Measurements from ENCODE around the gene TACC3.

TACC3 gene

DNA sequence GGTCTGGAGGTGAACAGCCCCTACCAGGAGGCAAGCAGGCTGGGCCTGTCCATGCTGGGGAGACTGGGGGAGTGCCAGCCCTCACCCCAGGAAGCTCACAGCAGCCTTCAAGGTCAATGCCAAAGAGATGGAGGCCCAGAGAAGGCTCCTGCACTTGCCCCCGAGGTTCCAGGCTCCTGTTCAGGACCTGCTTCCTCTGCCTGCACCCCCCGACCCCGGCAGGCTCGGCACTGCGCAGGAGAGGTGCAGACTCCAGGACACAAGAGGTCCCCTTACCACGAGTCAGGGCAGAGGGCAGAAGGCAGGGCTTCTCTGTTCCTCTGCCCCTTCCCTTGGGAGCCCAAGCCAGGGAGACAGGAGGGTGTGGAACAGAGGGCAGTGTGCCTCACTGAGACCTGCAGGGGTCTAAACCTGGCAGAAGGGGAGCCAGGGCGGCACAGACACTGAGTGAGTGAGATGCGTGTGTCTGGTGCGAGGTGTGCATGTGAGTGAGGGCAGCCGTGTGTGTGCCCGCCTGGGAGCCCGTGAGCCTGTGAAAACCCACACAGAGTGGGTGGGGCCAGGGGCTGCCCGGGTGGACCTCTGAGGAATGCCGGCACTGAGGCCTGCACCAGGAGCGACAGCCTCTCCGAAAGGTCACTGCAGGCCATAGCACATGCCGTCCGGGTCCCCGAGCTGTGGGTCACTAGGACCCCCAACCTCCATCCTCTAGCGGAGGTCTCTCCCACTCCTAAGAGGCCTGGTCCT lies 41.1 kb downstream of the TACC3 start:
- no peak for DNase-seq

DNA sequence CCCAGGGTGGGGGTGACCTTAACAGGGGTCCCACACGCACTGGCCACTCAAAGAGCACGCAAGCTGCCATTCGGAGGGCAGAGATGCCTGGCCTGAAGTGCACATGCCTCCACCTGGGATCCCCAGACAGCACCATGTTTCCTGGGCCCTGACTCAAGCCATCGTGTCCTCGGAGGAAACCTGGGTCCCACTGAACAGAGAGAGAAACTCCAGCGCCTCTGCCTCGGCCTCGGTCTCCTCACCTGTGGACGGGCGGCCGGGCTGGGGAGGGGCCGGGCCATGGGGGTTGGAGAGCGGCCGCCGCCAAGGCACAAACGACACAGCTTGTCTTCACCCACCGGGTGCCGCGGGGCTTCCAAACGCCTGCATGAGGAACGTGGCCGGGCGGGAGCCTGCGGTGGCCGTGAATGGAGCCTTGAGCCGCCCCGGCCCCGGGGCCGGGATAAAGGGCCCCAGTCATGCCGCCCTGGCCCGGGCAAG lies 41.8 kb downstream of the TACC3 start:
- no peak for DNase-seq

GRCh38 chr4:1763550-1764080 lies 42.3 kb downstream of the TACC3 start:
- DNase-seq: no peak

GRCh38 chr4:1764670-1765069 lies 43.3 kb downstream of the TACC3 start:
- DNase-seq: no peak

- DNase-seq: no peak
Measured at GRCh38 chr4:1765409-1766072, 44.2 kb downstream of the TACC3 start.

GRCh38 chr4:1766106-1767060 lies 45.1 kb downstream of the TACC3 start:
- DNase-seq: no peak

DNA sequence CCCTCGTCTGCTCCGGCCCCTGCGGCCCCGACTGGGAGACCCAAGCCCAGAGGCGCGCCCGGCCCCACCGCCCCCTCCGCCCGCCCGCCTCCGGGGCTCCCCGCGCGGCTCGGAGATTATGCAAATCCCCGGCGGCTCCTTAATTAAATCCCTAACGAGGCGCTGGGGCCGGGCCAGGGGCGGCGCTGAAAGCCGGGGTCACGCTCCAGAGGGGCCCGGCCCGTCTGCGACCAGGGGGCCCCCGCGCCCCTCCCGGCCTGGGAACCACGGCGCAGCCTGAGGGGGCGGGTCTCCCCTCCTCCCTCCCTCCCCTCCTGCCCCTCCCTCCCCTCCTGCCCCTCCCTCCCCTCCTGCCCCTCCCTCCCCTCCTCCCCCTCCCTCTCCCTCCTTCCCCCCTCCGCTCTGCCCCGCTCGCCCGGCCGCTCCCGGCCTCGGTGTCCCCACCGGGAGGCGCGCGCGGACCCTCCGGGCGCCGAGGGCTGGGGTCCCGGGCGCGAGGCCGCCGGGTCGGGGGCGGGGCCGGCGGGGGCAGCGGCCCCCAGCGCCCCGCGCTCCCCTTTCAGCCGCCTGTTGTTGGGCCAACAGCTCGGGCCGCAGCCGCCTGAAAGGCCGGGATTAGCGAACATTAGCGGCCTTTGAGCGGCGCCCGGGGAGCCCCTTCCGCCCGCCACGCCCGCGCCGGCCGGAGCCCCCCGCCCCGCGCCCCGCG lies 45.9 kb downstream of the TACC3 start:
- no peak for DNase-seq

- DNase-seq: no peak
Measured at GRCh38 chr4:1767770-1768366, 46.5 kb downstream of the TACC3 start.

DNA sequence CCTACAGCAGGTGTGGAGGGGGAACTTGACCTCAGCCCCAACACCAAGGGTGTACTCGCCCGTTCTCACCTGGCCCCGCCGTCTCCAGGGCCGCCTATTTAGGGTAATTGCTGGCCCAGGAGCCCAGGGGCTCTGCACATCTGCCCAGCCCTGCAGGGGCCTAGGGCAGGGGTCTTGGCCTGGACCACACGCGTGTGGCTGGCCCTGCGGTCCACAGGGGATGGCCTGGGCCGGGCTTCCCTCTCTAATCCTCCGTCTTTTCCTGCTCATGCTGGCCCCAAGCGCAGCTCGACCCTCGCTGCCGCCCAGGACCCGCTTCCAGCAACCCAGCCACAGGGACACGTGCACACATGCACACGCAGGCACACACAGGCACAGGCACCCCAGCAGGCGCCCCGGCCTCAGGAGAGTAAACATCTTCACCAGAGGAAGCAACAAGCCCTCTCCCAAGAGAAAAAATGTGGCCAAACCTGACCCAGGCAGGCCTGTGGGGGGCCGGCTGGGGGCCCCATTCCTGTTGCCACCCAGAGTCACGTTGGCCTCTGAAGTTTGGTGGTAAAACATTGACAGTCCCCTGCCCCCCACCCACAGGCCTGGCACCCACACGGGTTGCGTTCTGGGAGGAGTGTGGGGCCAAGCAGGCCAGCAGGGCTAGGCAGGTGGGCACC lies 47.2 kb downstream of the TACC3 start:
- no peak for DNase-seq

GRCh38 chr4:1769692-1770091 lies 48.4 kb downstream of the TACC3 start:
- no peak for DNase-seq

DNA sequence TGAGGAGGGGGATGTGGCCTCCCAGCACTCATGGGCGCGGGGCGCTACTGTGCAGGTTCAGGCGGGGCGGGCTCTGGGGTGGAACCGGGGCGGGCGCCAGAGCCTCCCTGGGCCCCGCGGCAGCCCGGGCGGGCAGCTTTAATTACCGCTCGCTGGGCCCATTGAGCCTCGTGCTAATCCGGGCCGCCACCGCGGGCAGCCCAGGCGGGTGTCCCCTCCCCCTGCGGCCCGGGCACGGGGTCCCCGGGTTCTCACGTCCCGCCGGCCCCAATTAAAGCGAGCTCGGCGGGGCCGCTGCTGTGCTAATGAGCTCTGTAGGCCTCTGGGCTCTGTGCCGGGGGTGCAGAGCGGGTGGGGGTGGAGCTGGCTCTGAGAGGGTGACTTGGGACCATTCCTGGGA lies 48.9 kb downstream of the TACC3 start:
- DNase-seq: no peak

GRCh38 chr4:1770791-1771231 lies 49.5 kb downstream of the TACC3 start:
- no peak for DNase-seq

- DNase-seq: no peak
Measured at GRCh38 chr4:1771555-1772305, 50.4 kb downstream of the TACC3 start.

DNA sequence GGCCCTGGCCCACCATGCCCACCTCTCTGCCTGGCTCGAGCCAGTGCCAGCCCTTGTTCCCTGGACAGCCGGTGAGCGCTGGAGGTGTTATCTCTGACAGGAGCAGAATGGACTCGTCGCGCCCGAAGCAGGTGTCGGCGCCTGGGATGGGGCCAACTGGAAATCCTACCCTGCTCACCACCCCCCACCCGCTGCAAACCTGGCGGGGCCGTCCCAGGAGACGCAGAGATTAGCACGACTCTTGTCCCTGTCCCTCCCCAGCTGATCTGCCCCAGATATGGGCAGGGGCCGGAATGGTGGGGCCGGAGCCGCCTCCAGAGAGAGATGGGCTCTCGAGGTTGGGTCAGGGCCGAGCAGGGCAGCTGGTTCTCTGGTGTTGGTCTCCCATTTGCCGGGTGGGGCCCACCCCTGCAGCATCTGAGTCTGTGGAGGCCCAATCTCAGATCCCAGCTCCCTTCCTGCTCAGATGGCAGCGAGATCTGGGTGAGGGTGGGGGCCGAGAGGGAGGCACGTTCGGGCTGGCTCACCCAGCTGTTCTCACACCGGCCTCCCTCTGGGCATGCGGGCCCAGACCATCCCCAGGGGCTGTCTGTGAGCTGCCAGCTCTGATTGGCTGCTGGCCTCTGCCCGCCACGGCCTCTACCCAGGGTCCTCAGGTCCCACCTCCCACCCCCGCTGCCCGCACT lies 51.7 kb downstream of the TACC3 start:
- no peak for DNase-seq

- no peak for DNase-seq
Measured at GRCh38 chr4:1773754-1774153, 52.4 kb downstream of the TACC3 start.

- no peak for DNase-seq
Measured at GRCh38 chr4:1775731-1776500, 54.6 kb downstream of the TACC3 start.

DNA sequence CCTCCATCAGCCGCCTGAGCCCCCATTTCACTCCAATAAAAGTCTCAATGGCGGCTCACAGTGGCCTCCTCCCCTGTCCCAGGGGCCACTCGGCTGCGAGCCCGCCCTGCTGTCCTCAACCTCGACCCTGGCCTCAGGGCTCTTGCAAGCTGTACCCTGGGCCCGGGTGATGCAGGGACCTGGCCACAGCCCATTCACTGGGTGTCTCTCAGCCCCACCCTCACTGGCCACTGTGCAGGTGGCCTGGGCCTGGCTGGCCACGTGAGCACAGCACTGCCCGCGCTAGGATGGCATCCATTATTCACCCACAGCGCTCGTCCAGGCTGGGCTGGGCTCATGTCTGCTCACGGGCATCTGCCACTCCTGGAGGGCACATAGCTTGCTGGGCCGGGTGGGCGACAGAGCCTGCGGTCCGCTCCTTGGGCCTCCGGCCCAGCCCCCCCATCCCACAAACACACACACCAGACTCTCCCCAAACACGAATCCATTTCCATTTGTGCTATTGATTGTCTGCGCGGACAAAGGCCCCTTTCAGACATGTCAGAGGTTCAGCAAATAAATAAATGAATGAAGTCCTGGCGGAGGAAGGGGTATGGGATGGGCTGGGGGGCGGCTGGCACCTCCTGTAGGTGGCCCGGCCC lies 55.3 kb downstream of the TACC3 start:
- DNase-seq: no peak

DNA sequence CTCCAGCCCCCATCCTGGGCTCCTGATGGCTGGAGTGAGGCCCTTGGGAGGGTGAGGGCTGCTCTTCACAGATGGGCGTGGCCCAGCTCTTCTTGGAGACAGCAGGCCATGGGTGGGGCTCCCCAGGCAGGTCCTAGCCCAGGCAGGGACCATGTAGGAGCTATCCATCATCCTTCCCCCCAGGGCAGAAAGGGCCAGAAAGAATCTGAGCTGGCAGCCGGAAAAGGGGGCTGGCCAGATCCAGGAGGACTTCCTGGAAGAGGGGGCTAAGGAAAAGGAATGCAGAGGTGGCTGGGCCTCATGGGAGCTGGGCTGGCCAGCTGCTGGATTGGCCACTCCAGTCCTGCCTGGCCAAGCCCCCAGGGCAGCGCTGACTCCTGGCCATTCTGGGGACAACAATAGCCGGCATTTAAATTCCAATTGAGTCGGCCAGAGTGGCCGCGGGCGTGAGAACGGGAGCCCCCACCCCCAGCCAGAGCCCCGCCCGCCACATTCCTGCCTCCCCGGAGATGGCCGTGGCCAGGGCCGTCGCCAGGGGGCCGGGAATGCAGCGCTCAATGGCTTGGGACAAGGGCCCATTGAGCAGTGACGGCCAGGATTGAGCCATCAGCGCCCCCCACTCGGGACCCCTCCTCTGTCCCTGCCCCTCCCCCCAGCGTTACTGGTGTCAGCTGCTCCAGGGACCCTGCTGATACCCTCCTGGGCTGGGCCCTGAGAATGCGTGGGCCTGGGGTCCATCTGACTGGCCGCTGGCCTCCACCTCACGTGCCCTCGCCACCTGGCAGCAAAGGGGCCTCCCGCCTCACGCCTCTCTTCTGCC lies 56.7 kb downstream of the TACC3 start:
- no peak for DNase-seq

Measured in T-helper 9 cell (primary cell).